Prostate gland (tissue), 2 donors: Measurements from ENCODE around the gene GMEB1.

Experiments used
- CTCF ChIP-seq, 4 experiments: fragments of 200-600 bp in 2 of 4; fragments of 450-650 bp in 2 of 4; sonication (generic) in 2 of 4; IDR thresholded peaks; 1 replicate in 3 of 4; 2 replicates in 1 of 4; pipeline ENCODE4 v1.5.1; 2016 to 2019; ENCODE audit warnings: antibody characterized with exemption in 4 of 4, mild to moderate bottlenecking in 2 of 4, moderate library complexity in 2 of 4
- POLR2A ChIP-seq: fragments of 450-650 bp; IDR thresholded peaks from one replicate; pipeline ENCODE4 v1.6.1; 2016; ENCODE audit warnings: antibody characterized with exemption, mild to moderate bottlenecking
- POLR2AphosphoS5 ChIP-seq: sonication (generic); formaldehyde crosslinking; IDR thresholded peaks from one replicate; pipeline ENCODE4 v1.6.1; 2017; ENCODE audit warnings: antibody characterized with exemption

DNA sequence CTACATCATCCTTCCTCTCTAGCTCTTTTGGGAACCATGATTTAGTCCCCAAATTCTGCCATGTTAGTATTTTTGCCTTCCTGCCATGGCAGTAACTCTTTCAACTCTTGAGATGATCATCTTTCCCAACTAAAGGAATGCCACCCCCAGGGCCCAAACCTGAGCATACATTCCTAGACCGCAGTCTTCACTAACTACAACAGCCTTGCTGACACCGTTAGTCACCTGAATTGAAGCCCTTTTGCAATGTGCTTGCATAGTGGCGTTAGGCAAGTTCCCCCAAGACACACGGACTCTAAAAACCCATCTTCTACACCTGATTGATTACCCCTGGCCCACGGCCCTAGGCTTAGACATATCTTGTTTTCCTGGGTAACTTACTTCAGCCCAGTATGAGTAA is 51.8 kb downstream of the GMEB1 start:
- TF ChIP-seq CTCF (IDR thresholded peaks at IDR 0.05) = no peak
- TF ChIP-seq POLR2A = no peak
- no peak for TF ChIP-seq POLR2AphosphoS5
